HL-60 (cell line): ENCODE results near the gene GLP1R.

ENCODE experiments used
- GABPA ChIP-seq: IDR thresholded peaks from 2 replicates; pipeline ENCODE4 v1.6.1; 2012; ENCODE audit warnings: low read depth
- POLR2AphosphoS5 ChIP-seq: IDR thresholded peaks from 2 replicates; pipeline ENCODE4 v1.6.1; 2012; ENCODE audit warnings: low read depth
- SPI1 ChIP-seq: IDR thresholded peaks from 2 replicates; pipeline ENCODE4 v1.6.1; 2012; ENCODE audit warnings: low read depth, mild to moderate bottlenecking, borderline replicate concordance
- TF ChIP-seq, protein P1 (sequence below): IDR thresholded peaks from one replicate; pipeline ENCODE4 v1.5.1; 2011; ENCODE audit warnings: low read length, control low read depth, inconsistent platforms; ENCODE audit not compliant: insufficient read depth
- TF ChIP-seq, protein P2 (sequence below): IDR thresholded peaks from 2 replicates; pipeline ENCODE4 v1.6.1; 2012; ENCODE audit warnings: low read depth; ENCODE audit not compliant: insufficient replicate concordance

DNA sequence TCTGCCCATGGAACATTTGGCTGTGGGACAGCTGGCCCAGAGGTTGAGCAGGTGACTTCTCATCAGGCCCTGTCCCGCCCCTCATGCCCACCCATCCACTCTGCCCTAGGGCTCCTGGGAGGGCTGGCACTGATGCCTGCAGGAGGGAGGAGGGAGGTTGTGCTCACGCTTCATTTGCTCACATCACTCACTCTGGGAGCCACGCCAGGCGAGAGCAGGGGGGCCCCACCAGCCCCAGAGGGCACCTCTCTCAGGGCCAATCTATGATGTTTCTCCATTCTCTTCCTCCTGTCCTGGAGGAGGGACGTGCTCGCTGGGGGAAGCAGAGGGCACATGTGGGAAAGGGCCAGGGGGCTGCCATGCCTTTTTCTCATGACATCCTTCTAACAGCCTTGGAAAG, 10.9 kb upstream of the GLP1R start:
- TF ChIP-seq, protein P1, sequence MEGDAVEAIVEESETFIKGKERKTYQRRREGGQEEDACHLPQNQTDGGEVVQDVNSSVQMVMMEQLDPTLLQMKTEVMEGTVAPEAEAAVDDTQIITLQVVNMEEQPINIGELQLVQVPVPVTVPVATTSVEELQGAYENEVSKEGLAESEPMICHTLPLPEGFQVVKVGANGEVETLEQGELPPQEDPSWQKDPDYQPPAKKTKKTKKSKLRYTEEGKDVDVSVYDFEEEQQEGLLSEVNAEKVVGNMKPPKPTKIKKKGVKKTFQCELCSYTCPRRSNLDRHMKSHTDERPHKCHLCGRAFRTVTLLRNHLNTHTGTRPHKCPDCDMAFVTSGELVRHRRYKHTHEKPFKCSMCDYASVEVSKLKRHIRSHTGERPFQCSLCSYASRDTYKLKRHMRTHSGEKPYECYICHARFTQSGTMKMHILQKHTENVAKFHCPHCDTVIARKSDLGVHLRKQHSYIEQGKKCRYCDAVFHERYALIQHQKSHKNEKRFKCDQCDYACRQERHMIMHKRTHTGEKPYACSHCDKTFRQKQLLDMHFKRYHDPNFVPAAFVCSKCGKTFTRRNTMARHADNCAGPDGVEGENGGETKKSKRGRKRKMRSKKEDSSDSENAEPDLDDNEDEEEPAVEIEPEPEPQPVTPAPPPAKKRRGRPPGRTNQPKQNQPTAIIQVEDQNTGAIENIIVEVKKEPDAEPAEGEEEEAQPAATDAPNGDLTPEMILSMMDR, result no peak
- no peak for TF ChIP-seq POLR2AphosphoS5
- TF ChIP-seq, protein P2, sequence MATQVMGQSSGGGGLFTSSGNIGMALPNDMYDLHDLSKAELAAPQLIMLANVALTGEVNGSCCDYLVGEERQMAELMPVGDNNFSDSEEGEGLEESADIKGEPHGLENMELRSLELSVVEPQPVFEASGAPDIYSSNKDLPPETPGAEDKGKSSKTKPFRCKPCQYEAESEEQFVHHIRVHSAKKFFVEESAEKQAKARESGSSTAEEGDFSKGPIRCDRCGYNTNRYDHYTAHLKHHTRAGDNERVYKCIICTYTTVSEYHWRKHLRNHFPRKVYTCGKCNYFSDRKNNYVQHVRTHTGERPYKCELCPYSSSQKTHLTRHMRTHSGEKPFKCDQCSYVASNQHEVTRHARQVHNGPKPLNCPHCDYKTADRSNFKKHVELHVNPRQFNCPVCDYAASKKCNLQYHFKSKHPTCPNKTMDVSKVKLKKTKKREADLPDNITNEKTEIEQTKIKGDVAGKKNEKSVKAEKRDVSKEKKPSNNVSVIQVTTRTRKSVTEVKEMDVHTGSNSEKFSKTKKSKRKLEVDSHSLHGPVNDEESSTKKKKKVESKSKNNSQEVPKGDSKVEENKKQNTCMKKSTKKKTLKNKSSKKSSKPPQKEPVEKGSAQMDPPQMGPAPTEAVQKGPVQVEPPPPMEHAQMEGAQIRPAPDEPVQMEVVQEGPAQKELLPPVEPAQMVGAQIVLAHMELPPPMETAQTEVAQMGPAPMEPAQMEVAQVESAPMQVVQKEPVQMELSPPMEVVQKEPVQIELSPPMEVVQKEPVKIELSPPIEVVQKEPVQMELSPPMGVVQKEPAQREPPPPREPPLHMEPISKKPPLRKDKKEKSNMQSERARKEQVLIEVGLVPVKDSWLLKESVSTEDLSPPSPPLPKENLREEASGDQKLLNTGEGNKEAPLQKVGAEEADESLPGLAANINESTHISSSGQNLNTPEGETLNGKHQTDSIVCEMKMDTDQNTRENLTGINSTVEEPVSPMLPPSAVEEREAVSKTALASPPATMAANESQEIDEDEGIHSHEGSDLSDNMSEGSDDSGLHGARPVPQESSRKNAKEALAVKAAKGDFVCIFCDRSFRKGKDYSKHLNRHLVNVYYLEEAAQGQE, result no peak
- TF ChIP-seq GABPA, result no peak
- no peak for TF ChIP-seq SPI1
